Activated CD8-positive, alpha-beta memory T cell treated with anti-CD3 and anti-CD28 coated beads for 4 hours (primary cell): ENCODE results near the gene LCNL1.

Experiments
- DNase-seq, 2 donors: peaks; one replicate each; pipeline ENCODE4 v3.0.0-alpha.2; 2020; ENCODE audit warnings: low read depth in 2 of 2

The LCNL1 gene

GRCh38 chr9:137011907-137012675 lies 29.3 kb downstream of the LCNL1 start:
- DNase-seq, result no peak

- no peak for DNase-seq
Measured at GRCh38 chr9:137012694-137013570, 30.1 kb downstream of the LCNL1 start.

- no peak for DNase-seq
Measured at GRCh38 chr9:137013571-137013940, 30.8 kb downstream of the LCNL1 start.

GRCh38 chr9:137014166-137014565 lies 31.4 kb downstream of the LCNL1 start:
- no peak for DNase-seq

DNA sequence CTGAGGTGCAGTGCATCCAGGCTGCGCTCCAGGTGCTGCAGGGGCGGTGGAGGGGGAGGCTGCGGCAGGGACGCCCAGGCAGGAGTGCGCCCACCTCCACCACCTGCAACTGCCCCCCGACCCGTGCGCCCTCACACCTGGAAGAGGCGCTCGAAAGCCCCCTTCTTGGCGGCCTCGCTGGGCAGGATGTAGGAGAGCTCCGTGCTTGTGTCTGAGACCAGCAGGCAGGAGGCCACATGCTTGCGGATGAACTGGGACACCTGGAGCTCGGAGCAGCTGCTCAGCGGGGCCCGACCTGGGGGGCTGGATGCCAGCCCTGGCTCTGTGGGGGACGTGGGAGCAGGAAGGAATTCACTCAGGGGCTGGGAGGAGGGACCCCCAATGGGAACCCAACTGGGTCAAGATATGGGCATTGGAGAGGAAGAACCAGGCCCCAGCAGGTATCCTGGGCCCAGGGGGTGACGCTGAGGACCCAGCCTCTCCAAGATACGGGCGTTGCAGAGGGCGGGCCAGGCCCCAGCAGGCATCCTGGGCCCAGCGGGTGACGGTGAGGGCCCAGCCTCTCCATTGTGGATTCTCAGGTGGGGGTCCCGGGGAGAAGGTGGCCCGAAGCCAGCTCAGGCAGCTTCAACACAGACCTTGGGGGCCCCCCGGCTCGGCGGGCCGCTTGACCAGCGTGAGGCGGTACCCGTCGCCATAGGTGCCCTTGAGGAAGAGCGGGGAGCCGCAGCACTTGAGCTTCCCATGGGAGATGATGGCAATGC lies 32.2 kb downstream of the LCNL1 start:
- DNase-seq, result no peak

- no peak for DNase-seq
Measured at GRCh38 chr9:137015540-137015930, 32.7 kb downstream of the LCNL1 start.

DNA sequence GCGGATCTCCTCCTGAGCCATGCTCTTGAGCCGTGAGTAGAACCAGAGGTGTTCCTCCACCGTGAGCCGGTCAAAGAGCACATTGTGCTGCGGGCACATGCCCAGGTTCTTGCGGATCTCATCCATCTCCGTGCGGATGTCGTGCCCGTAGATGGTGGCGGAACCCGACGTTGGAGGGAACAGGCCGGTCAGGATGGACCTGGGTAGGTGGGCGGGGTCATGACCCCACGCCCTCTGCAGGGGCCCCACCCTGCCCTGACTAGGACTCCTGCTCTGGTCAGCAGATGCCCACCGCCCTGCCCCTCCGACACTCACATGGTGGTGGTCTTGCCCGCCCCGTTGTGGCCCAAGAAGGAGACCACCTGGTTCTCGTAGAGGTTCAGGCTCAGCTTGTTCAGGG lies 33.2 kb downstream of the LCNL1 start:
- DNase-seq, result no peak

GRCh38 chr9:137016436-137016835 lies 33.6 kb downstream of the LCNL1 start:
- no peak for DNase-seq

DNA sequence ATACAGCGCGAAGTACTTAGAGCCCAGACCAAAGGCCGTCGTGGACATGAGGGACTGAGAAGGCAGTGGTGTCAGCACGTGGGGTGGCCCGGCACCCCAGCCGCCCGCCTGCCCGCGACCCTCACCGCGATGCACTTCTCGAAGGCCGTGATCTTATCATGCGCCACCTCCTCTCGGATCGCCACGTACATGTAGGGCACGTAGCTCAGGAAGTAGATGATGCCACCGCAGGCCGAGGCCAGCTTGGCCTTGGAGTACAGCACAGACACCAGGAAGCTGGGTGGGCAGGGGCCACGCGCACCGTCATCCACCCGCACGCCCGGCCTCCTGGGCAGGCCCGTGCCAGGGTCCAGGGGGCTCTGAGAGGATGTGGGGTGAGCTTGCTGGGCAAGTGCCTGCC lies 34.3 kb downstream of the LCNL1 start:
- DNase-seq, result no peak

GRCh38 chr9:137017791-137018497 lies 35.2 kb downstream of the LCNL1 start:
- DNase-seq, result no peak

GRCh38 chr9:137018761-137019559 lies 36.2 kb downstream of the LCNL1 start:
- DNase-seq, result no peak

DNA sequence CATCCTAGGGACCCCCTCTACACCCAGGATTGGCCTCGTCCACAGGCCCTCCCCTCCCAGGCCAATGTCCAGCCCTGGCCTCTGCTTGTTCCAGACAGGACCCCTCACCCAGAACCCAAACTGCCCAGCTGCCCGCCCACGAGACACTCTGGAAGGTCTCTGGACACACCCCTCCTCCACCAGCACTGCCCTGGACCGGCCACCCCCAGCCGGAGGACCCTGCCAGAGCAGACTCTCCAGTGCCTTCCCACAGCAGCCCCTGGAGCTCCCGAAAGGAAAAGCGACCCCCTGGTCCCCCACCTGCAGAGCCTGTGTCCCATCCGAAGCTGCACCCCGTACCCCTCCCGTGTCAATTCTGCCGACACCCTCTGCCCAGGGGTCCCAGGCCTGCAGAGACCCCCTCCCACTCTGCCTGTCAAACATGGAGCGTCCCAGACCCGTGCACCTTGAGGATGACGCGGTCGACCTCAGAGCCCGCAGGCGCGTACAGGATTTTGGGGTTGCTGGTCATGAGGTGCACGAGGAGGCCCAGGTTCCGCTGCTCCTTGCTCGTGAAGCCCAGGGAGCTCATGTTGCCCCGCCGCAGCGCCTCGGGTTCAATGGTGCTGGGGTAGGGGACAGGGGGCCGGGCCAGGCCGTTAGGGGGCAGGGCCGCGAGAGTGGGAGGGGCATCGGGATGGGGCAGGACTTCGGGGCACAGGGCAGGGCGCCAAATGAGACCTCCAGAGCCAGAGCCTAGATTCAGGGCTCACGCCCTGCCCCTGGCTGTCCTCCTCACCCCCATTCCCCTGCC lies 37.3 kb downstream of the LCNL1 start:
- no peak for DNase-seq

GRCh38 chr9:137020771-137021567 lies 38.2 kb downstream of the LCNL1 start:
- no peak for DNase-seq

GRCh38 chr9:137021568-137021978 lies 38.8 kb downstream of the LCNL1 start:
- no peak for DNase-seq

GRCh38 chr9:137021979-137022661 lies 39.3 kb downstream of the LCNL1 start:
- peak in 1 of 2 donors; percentile 57 for DNase-seq

DNA sequence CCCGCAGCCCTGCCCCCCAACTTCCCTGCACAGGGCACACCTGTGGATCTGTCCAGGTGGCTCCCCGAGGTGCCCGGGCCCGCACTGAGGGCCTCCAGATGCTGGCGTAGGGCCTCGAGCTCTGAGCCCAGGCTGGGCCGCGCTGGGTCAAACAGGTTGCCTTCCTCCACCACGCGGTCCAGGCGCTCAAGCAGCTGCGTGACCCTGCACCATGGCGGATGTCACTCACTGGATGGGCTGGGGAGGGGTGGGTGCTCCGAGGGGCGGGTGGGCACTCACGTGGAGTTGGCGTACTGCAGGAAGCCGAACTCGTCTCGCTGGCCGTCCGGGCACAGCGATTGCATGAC lies 39.8 kb downstream of the LCNL1 start:
- DNase-seq, result no peak

GRCh38 chr9:137023157-137023556 lies 40.4 kb downstream of the LCNL1 start:
- no peak for DNase-seq

- DNase-seq, result no peak
Measured at GRCh38 chr9:137023583-137023991, 40.8 kb downstream of the LCNL1 start.

- no peak for DNase-seq
Measured at GRCh38 chr9:137025517-137025966, 42.7 kb downstream of the LCNL1 start.
